Lung (tissue), 12 donors: Measurements from ENCODE around the gene RGS12. TPM values are rescaled to one million over a fixed set of nuclear protein-coding genes. Genes with fewer than 3 reads are reported as not detected.
A peak's percentile ranks its signal among the peaks of the same experiment; 100 is the strongest.

Source experiments
- ATAC-seq: fragments of 200-7000 bp; cut with Tn5 transposase; one replicate; pipeline ENCODE4 v1.9.1; 2020; ENCODE audit warnings: moderate number of reproducible peaks; ENCODE audit not compliant: insufficient read depth, low FRiP score
- DNase-seq, 3 donors: peaks; one replicate each; pipeline ENCODE4 v3.0.0-alpha.2; 2013 to 2017
- H3K27ac ChIP-seq, 2 donors: one replicate each; pipeline ENCODE4 v1.5.1; 2013; ENCODE audit warnings: mild to moderate bottlenecking in 2 of 2, moderate library complexity in 2 of 2, control low read depth in 1 of 2, inconsistent platforms in 1 of 2, low read depth in 1 of 2, low read length in 1 of 2
- H3K27me3 ChIP-seq, 3 donors: one replicate each; pipeline ENCODE4 v1.5.1; 2013; ENCODE audit warnings: low read length in 2 of 3; ENCODE audit not compliant: control insufficient read depth in 3 of 3, insufficient read depth in 3 of 3
- H3K36me3 ChIP-seq, 4 donors: one replicate each; pipeline ENCODE4 v1.5.1; 2013; ENCODE audit warnings: low read length in 4 of 4, mild to moderate bottlenecking in 1 of 4, moderate library complexity in 1 of 4; ENCODE audit not compliant: control insufficient read depth in 4 of 4, insufficient read depth in 4 of 4
- H3K4me1 ChIP-seq, 5 donors: one replicate each; pipeline ENCODE4 v1.5.1; 2013; ENCODE audit warnings: low read length in 5 of 5, mild to moderate bottlenecking in 2 of 5, moderate library complexity in 1 of 5; ENCODE audit not compliant: control insufficient read depth in 5 of 5, insufficient read depth in 5 of 5
- H3K4me3 ChIP-seq: one replicate; pipeline ENCODE4 v1.5.1; 2013; ENCODE audit warnings: mild to moderate bottlenecking, control low read depth, moderate library complexity
- H3K9ac ChIP-seq, 2 donors: one replicate each; pipeline ENCODE4 v1.5.1; 2013; ENCODE audit warnings: low read length in 2 of 2, control low read depth in 1 of 2; ENCODE audit not compliant: insufficient read depth in 1 of 2
- H3K9me3 ChIP-seq, 4 donors: one replicate each; pipeline ENCODE4 v1.5.1; 2013; ENCODE audit warnings: low read length in 3 of 4, mild to moderate bottlenecking in 1 of 4, moderate library complexity in 1 of 4; ENCODE audit not compliant: control insufficient read depth in 4 of 4, insufficient read depth in 3 of 4
- CTCF ChIP-seq: IDR thresholded peaks from 2 replicates; pipeline ENCODE4 v1.5.1; 2012; ENCODE audit warnings: mild to moderate bottlenecking; ENCODE audit errors: control extremely low read depth, extremely low read depth
- WGBS, 2 donors: extraction: QIAGEN DNeasy Blood & Tissue Kit; methylation state at CpG; one replicate each; pipeline ENCODE4 v1.1.7; 2013; 5-methylcytosine and 5-hydroxymethylcytosine counted together
- polyA plus RNA-seq, 2 donors: library from polyadenylated mRNA; stranded (reverse); fragments of 200-250 nt; gene quantifications; one replicate each; pipeline ENCODE4 v1.2.1, GENCODE V29; 2013
- total RNA-seq, 2 donors: library from RNA; depleted of rRNA in 1 of 2; stranded (reverse); fragments of >200 nt in 1 of 2; gene quantifications; one replicate each; pipeline ENCODE4 v1.2.1, GENCODE V29; 2014 to 2021
- donor health status: control.
- donor health status: control.
- donor health status: Bipolar disorder and iron deficiency.
- donor health status: healthy.
- donor health status: DM: yes; HTN: yes; CAD: no.

Gene RGS12
- total and polyA plus RNA-seq, 4 donors: 15.4 to 76.6 (median 44.9) TPM

GRCh38 chr4:3296651-3297050 lies 3.8 kb downstream of the RGS12 start:
- no peak overlapping the region for H3K9ac ChIP-seq
- H3K36me3 ChIP-seq: peaks cover 0 to 14% (median 0%) of the 10 kb centered on the region in 4 donors
- peaks cover 0 to 29% (median 10%) of the 10 kb centered on the region in 5 donors for H3K4me1 ChIP-seq
- TF ChIP-seq CTCF: no peak
- no peaks in the 10 kb centered on the region for H3K27me3 ChIP-seq
- ATAC-seq (no peak), DNase-seq (peak in 1 of 3 donors; percentile 11)
- no peak overlapping the region for H3K27ac ChIP-seq
- 89 to 93% methylated on average over 8 of the region's 8 CpGs for WGBS, 2 donors
- peaks cover 0 to 3% (median 0%) of the 10 kb centered on the region in 4 donors for H3K9me3 ChIP-seq
- no peak overlapping the region for H3K4me3 ChIP-seq

- DNase-seq (peak in 1 of 3 donors; percentile 5), ATAC-seq (no peak)
- 92 to 93% methylated on average over 13 of the region's 13 CpGs for WGBS, 2 donors
- Histone ChIP-seq H3K4me3 (no peak overlapping the region), H3K9me3 (peaks cover 0 to 3% (median 0%) of the 10 kb centered on the region in 4 donors), H3K9ac (no peak overlapping the region), H3K4me1 (peaks cover 0 to 27% (median 10%) of the 10 kb centered on the region in 5 donors), H3K36me3 (peaks cover 0 to 14% (median 0%) of the 10 kb centered on the region in 4 donors), H3K27me3 (no peaks in the 10 kb centered on the region), H3K27ac (peak overlapping the region in 1 of 2 donors; percentile 34)
- TF ChIP-seq CTCF: no peak
Measured at GRCh38 chr4:3297066-3297859, 4.4 kb downstream of the RGS12 start.

- 51 to 67% methylated on average over 9 of the region's 9 CpGs for WGBS, 2 donors
- ATAC-seq (no peak), DNase-seq (peak in 1 of 3 donors; percentile 6)
- Histone ChIP-seq H3K36me3 (peaks cover 0 to 14% (median 0%) of the 10 kb centered on the region in 4 donors), H3K27ac (peak overlapping the region in 1 of 2 donors; percentile 46), H3K27me3 (no peaks in the 10 kb centered on the region), H3K9me3 (peaks cover 0 to 3% (median 0%) of the 10 kb centered on the region in 4 donors), H3K4me3 (no peak overlapping the region), H3K4me1 (peaks cover 0 to 28% (median 12%) of the 10 kb centered on the region in 5 donors), H3K9ac (no peak overlapping the region)
- no peak for TF ChIP-seq CTCF
Measured at GRCh38 chr4:3299122-3299975, 6.5 kb downstream of the RGS12 start.
